HEK293 (cell line): Measurements from ENCODE around the gene OLFM3.

ENCODE experiments used
- BCL6B ChIP-seq: fragments of 450-650 bp; formaldehyde crosslinking; IDR thresholded peaks from 2 replicates; pipeline ENCODE4 v1.5.1; 2017; ENCODE audit warnings: missing biosample characterization, missing genetic modification characterization
- MYNN ChIP-seq: fragments of 450-650 bp; formaldehyde crosslinking; IDR thresholded peaks from 2 replicates; pipeline ENCODE4 v1.5.1; 2016; ENCODE audit warnings: missing biosample characterization, missing genetic modification characterization, borderline replicate concordance
- SALL2 ChIP-seq: fragments of 450-650 bp; formaldehyde crosslinking; IDR thresholded peaks from 2 replicates; pipeline ENCODE4 v1.5.0; 2017; ENCODE audit warnings: missing biosample characterization, mild to moderate bottlenecking, missing genetic modification characterization, borderline replicate concordance
- ZBTB21 ChIP-seq: fragments of 450-650 bp; formaldehyde crosslinking; IDR thresholded peaks from 2 replicates; pipeline ENCODE4 v1.5.1; 2017; ENCODE audit warnings: missing biosample characterization, missing genetic modification characterization
- ZNF10 ChIP-seq: fragments of 450-650 bp; formaldehyde crosslinking; IDR thresholded peaks from 2 replicates; pipeline ENCODE4 v1.5.1; 2017; ENCODE audit warnings: missing biosample characterization, missing genetic modification characterization
- ZNF366 ChIP-seq: fragments of 450-650 bp; formaldehyde crosslinking; conservative IDR thresholded peaks from 2 replicates; pipeline ENCODE4 v1.5.1; 2016; ENCODE audit warnings: missing biosample characterization, missing genetic modification characterization
- ZNF654 ChIP-seq: fragments of 450-650 bp; formaldehyde crosslinking; IDR thresholded peaks from 2 replicates; pipeline ENCODE4 v1.5.1; 2016; ENCODE audit warnings: low read depth, missing biosample characterization, missing genetic modification characterization
- TF ChIP-seq, protein P1 (sequence below): fragments of 450-650 bp; formaldehyde crosslinking; IDR thresholded peaks from 2 replicates; pipeline ENCODE4 v1.5.1; 2016; ENCODE audit warnings: missing biosample characterization, missing genetic modification characterization, low read depth

GRCh38 chr1:101833312-101833711 is 163.4 kb downstream of the OLFM3 start:
- TF ChIP-seq ZBTB21 (tag by site-specific recombination) (no peak), ZNF654 (tag by site-specific recombination) (no peak), ZNF10 (tag by site-specific recombination) (no peak), SALL2 (tag by site-specific recombination) (no peak), BCL6B (tag by site-specific recombination) (no peak), MYNN (tag by site-specific recombination) (no peak), ZNF366 (tag by site-specific recombination) (no peak)
- TF ChIP-seq, protein P1, sequence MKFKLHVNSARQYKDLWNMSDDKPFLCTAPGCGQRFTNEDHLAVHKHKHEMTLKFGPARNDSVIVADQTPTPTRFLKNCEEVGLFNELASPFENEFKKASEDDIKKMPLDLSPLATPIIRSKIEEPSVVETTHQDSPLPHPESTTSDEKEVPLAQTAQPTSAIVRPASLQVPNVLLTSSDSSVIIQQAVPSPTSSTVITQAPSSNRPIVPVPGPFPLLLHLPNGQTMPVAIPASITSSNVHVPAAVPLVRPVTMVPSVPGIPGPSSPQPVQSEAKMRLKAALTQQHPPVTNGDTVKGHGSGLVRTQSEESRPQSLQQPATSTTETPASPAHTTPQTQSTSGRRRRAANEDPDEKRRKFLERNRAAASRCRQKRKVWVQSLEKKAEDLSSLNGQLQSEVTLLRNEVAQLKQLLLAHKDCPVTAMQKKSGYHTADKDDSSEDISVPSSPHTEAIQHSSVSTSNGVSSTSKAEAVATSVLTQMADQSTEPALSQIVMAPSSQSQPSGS (tag by site-specific recombination), result no peak
